Activated naive CD4-positive, alpha-beta T cell treated with anti-CD3 and anti-CD28 coated beads for 36 hours (primary cell): ENCODE measurements around the gene SEC24C. TPM values are rescaled to one million over a fixed set of nuclear protein-coding genes. Genes with fewer than 3 reads are reported as not detected.
A peak's percentile ranks its signal among the peaks of the same experiment; 100 is the strongest.

Experiments
- CTCF ChIA-PET: fragments of 350-600 bp; sonication (Branson Sonifier 250); formaldehyde crosslinking; loops from one replicate; lab custom pipeline; 2021; ENCODE audit warnings: antibody characterized with exemption; lab: Charles Lee
- DNase-seq: peaks from one replicate; pipeline ENCODE4 v3.0.0-alpha.2; 2020
- H3K27ac Mint-ChIP-seq: one replicate; pipeline ENCODE4 v1.8.0; 2021; ENCODE audit warnings: mild to moderate bottlenecking, mixed read lengths
- H3K27me3 Mint-ChIP-seq: one replicate; pipeline ENCODE4 v1.8.0; 2021; ENCODE audit warnings: low read depth, mixed read lengths
- H3K36me3 Mint-ChIP-seq: one replicate; pipeline ENCODE4 v1.8.0; 2021; ENCODE audit warnings: low read depth, mixed read lengths
- H3K4me1 Mint-ChIP-seq: one replicate; pipeline ENCODE4 v1.8.0; 2021; ENCODE audit warnings: low read depth, mixed read lengths
- H3K4me3 Mint-ChIP-seq: one replicate; pipeline ENCODE4 v1.8.0; 2021; ENCODE audit warnings: mild to moderate bottlenecking, moderate library complexity, mixed read lengths
- H3K9me3 Mint-ChIP-seq: one replicate; pipeline ENCODE4 v1.8.0; 2021; ENCODE audit warnings: mixed read lengths
- intact Hi-C: fragments of 100-400 bp; cut with micrococcal nuclease; formaldehyde crosslinking; loops from one replicate; pipeline ENCODE4 v1.15.1; 2023
- total RNA-seq, 2 experiments: library from RNA; stranded (reverse); gene quantifications; one replicate each; pipeline ENCODE4 v1.2.3, GENCODE V29; 2021

Gene SEC24C
- total RNA-seq, 2 experiments from 2014 or later: 67.0 to 68.1 TPM

DNA sequence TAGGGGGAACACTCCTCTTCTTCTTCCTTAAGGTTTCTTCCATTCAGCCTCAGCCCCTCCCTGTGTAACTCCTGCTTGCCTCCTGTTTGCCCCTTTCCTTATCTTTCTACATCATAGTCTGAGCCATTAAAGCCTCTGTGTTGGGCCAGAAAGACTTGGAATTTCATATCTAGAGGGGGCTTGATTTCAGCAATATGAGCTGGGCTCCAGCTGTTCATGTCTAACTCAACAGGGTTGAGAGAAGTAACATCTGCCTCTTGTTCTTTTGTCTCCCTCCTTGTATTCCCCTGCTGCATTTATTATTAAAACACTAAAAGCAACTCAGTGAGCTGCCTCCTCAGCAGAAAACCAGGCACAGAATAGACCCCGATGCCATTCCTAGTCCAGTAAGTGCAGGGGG is 17.6 kb downstream of the SEC24C start:
- H3K36me3 Mint-ChIP-seq: peaks cover 50% of the 10 kb centered on the region
- H3K4me3 Mint-ChIP-seq: no peak overlapping the region

DNA sequence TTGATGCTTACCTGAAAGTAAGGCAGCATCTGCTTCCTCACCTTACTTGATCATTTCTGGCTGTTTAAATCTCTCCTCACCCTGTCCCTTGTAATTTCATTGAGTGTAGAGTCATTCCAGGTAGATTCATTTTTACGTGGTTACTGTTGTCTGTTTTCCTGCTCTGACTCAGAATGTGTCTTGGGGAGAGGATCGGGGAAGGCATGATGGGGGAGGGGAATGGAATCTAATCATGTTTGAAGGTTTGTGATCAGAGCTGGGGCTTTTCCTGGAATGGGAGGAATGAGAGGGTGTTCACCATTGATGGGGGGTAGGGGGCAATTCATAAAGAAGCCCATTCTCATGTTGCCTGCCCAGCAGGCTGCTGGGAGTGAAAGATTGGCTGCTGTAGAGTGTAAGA is 18.7 kb downstream of the SEC24C start:
- Mint-ChIP-seq H3K27me3 (no peaks in the 10 kb centered on the region), H3K36me3 (peaks cover 50% of the 10 kb centered on the region), H3K27ac (peak overlapping the region; percentile 86), H3K9me3 (no peaks in the 10 kb centered on the region), H3K4me1 (peaks cover 49% of the 10 kb centered on the region), H3K4me3 (no peak overlapping the region)
- peak; percentile 38 for DNase-seq
- CTCF ChIA-PET: interaction anchor here (0.7 to 1.3 kb wide), 2 partner anchors 9 to 19 kb away, joined by 3 to 4 read pairs; partner anchors contain the start of gene CHCHD1
- intact Hi-C loops: loop anchor here (1.0 kb wide), 2 partner anchors 9 to 33 kb away; a partner anchor contains a TSS

More for the DNA sequence above, 17.6 kb downstream of the SEC24C start:
- intact Hi-C loops: no loop called here
- peak overlapping the region; percentile 86 for H3K27ac Mint-ChIP-seq
- no peaks in the 10 kb centered on the region for H3K27me3 Mint-ChIP-seq
- CTCF ChIA-PET: interaction anchor here (1.8 kb wide), 1 partner anchor 9 kb away, joined by 4 read pairs; no protein-coding TSS in a partner anchor
- H3K4me1 Mint-ChIP-seq: peaks cover 50% of the 10 kb centered on the region
- H3K9me3 Mint-ChIP-seq: no peaks in the 10 kb centered on the region
- no peak for DNase-seq

DNA sequence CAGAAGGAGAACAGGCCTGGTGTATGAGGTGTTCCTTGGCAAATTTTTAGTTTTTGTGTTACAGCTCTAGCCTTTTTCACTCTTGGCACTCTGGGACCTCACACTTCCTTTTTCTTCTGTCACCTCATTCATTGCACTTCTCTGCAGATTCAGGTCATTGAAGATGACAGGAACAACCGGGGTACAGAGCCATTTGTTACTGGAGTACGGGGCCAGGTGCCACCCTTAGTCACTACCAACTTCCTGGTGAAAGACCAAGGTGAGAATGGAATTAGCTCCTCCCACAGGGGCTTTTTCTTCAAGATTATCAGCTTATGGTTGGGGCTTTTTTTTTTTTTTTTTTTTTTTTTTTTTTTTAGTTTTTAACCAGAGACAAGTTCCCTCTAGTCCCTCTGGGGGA is 19.2 kb downstream of the SEC24C start:
- CTCF ChIA-PET: interaction anchor here (1.3 kb wide), 1 partner anchor 18 kb away, joined by 4 read pairs; the partner anchor contains the start of gene CHCHD1
- peak; percentile 66 for DNase-seq
- H3K4me1 Mint-ChIP-seq: peaks cover 46% of the 10 kb centered on the region
- H3K36me3 Mint-ChIP-seq: peaks cover 50% of the 10 kb centered on the region
- no peaks in the 10 kb centered on the region for H3K9me3 Mint-ChIP-seq
- no peak overlapping the region for H3K4me3 Mint-ChIP-seq
- intact Hi-C loops: loop anchor here (1.0 kb wide), 2 partner anchors 9 to 33 kb away; a partner anchor contains a TSS
- no peaks in the 10 kb centered on the region for H3K27me3 Mint-ChIP-seq
- H3K27ac Mint-ChIP-seq: peak overlapping the region; percentile 86

DNA sequence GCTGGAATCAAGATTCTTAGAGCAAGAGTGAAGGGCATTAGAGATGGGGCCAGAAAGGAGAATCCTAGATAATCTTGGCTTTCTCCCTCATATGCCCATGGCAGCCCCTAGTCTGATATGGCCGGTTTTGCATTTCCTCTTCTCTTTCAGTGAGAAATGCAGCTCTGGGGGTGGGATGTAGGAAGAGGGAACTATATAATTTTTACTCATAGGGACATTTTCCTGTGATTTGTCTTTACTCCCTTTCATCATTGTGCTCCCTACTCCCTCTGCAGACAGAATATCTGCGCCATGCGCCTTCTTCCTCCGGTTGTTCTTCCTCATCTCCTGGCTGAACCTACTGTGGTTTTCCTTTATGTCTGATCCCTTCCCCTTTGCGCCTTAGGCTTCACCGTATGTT is 20.9 kb downstream of the SEC24C start:
- intact Hi-C loops: no loop called here
- H3K4me1 Mint-ChIP-seq: peaks cover 39% of the 10 kb centered on the region
- peak overlapping the region; percentile 59 for H3K27ac Mint-ChIP-seq
- H3K9me3 Mint-ChIP-seq: no peaks in the 10 kb centered on the region
- peaks cover 55% of the 10 kb centered on the region for H3K36me3 Mint-ChIP-seq
- DNase-seq: no peak
- H3K27me3 Mint-ChIP-seq: no peaks in the 10 kb centered on the region
- CTCF ChIA-PET: no interaction called here
- no peak overlapping the region for H3K4me3 Mint-ChIP-seq

DNA sequence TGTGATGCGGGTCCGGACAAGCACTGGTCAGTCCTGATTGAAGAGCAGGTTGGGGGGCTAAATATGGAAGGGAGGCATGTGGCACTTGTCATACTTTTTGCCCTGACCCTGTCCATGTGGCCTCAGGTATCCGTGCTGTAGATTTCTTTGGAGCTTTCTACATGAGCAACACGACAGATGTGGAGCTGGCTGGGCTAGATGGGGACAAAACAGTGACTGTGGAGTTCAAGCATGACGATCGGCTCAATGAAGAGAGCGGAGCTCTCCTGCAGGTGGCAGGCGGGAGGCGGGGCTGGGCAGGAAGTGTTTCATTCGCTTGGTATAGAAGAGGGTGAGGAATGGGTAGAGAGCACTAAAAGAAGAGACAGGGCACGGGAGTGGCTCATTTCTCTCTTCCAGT is 24.7 kb downstream of the SEC24C start:
- Mint-ChIP-seq H3K27me3 (no peaks in the 10 kb centered on the region), H3K4me3 (no peak overlapping the region), H3K9me3 (no peaks in the 10 kb centered on the region), H3K36me3 (peaks cover 49% of the 10 kb centered on the region), H3K4me1 (peaks cover 21% of the 10 kb centered on the region), H3K27ac (peak overlapping the region; percentile 37)
- CTCF ChIA-PET: interaction anchor here (1.0 to 3.0 kb wide), 8 partner anchors 9 to 45 kb away, joined by 3 to 17 read pairs (median 4); partner anchors contain the start of gene CHCHD1
- peak; percentile 82 for DNase-seq
- intact Hi-C loops: loop anchor here (1.0 kb wide), 1 partner anchor 110 kb away; no protein-coding TSS in a partner anchor

DNA sequence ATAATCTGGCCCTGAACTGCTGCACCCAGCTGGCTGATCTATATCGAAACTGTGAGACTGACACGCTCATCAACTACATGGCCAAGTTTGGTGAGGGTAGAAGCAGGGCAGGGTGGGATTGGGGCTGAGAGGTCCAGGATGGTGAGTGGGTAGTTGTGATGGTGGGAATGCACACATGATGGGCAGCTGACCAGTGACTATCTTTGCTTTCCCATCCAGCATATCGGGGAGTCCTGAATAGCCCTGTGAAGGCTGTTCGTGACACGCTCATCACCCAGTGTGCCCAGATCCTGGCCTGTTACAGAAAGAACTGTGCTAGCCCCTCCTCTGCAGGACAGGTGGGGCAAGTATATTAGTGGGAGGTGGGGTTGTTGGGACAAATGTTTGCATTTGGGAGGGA is 25.2 kb downstream of the SEC24C start:
- Mint-ChIP-seq H3K36me3 (peaks cover 50% of the 10 kb centered on the region), H3K9me3 (no peaks in the 10 kb centered on the region), H3K4me1 (peaks cover 24% of the 10 kb centered on the region), H3K4me3 (no peak overlapping the region), H3K27ac (peak overlapping the region; percentile 37), H3K27me3 (no peaks in the 10 kb centered on the region)
- intact Hi-C loops: loop anchor here (1.0 kb wide), 1 partner anchor 110 kb away; no protein-coding TSS in a partner anchor
- DNase-seq: no peak
- CTCF ChIA-PET: interaction anchor here (0.8 to 3.0 kb wide), 6 partner anchors 9 to 110 kb away, joined by 3 to 17 read pairs (median 5); partner anchors contain the start of gene CHCHD1

DNA sequence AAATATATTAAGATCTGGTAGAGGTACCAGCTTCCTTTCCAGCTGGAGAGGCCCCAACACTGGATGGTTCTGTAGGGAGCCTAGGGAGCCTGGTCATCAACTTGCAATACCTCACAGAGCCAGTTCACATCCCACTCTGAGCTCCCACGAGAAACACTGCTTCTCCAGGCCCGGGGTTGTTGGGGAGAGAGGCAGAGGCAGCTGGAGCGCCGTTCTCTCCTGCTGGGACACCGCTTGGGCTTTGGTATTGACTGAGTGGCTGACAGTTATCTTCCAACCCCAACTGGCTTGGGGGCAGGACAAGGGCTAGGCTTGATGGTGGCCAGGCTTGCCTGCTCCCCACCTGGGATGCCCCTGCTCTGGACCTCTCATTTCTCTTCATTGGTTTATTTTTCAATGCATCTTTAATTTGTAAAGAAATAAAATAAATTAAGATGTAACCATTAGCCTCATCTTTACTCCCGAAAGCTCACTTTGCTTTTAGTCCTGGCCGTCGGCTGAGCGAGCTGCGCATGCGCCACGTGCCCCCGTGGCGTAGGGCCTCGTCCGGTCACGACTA is 27.6 kb downstream of the SEC24C start:
- H3K36me3 Mint-ChIP-seq: peaks cover 45% of the 10 kb centered on the region
- peak overlapping the region; percentile 93 for H3K27ac Mint-ChIP-seq
- no peaks in the 10 kb centered on the region for H3K27me3 Mint-ChIP-seq
- CTCF ChIA-PET: interaction anchor here (0.6 to 3.4 kb wide), 9 partner anchors 9 to 1527 kb away, joined by 3 to 9 read pairs (median 5); partner anchors contain the start of gene CHCHD1
- H3K4me1 Mint-ChIP-seq: peaks cover 38% of the 10 kb centered on the region
- intact Hi-C loops: loop anchor here (1.0 to 5.0 kb wide), 9 partner anchors 8 to 274 kb away; partner anchors contain the start of genes NDST2, PPP3CB, SEC24C and ZSWIM8
- DNase-seq: peak; percentile 75
- no peaks in the 10 kb centered on the region for H3K9me3 Mint-ChIP-seq
- peak overlapping the region; percentile 93 for H3K4me3 Mint-ChIP-seq

DNA sequence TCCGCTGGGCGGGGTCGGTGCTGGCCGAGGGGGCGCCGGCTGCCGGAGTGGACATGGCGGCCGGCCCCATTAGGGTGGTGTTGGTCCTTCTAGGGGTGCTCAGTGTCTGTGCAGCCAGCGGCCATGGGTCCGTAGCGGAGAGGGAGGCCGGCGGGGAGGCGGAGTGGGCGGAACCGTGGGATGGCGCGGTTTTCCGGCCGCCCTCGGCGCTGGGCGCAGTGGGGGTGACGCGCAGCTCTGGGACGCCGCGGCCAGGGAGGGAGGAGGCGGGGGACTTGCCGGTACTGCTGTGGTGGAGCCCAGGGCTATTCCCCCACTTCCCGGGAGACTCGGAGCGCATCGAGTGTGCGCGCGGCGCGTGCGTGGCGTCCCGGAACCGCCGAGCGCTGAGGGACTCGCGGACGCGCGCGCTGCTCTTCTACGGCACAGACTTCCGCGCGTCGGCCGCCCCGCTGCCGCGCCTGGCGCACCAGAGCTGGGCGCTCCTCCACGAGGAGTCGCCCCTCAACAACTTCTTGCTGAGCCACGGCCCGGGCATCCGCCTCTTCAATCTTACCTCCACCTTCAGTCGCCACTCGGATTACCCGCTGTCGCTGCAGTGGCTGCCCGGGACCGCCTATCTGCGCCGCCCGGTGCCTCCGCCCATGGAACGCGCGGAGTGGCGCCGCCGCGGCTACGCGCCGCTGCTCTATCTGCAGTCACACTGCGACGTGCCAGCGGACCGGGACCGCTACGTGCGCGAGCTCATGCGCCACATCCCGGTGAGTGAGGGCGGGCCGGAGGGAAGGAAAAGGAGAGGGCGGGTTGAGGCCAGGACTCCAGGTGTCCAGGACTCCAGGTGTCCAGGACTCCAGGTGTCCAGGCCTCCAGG is 28.3 kb downstream of the SEC24C start:
- Mint-ChIP-seq H3K27ac (peak overlapping the region; percentile 93), H3K27me3 (no peaks in the 10 kb centered on the region), H3K36me3 (peaks cover 50% of the 10 kb centered on the region), H3K9me3 (no peaks in the 10 kb centered on the region), H3K4me3 (peak overlapping the region; percentile 93), H3K4me1 (peaks cover 44% of the 10 kb centered on the region)
- DNase-seq: peak; percentile 81
- CTCF ChIA-PET: interaction anchor here (0.6 to 3.4 kb wide), 6 partner anchors 9 to 1527 kb away, joined by 3 to 9 read pairs (median 6); partner anchors contain the start of gene CHCHD1
- intact Hi-C loops: loop anchor here (1.0 to 5.0 kb wide), 9 partner anchors 9 to 275 kb away; partner anchors contain the start of genes NDST2, PPP3CB, SEC24C and ZSWIM8

DNA sequence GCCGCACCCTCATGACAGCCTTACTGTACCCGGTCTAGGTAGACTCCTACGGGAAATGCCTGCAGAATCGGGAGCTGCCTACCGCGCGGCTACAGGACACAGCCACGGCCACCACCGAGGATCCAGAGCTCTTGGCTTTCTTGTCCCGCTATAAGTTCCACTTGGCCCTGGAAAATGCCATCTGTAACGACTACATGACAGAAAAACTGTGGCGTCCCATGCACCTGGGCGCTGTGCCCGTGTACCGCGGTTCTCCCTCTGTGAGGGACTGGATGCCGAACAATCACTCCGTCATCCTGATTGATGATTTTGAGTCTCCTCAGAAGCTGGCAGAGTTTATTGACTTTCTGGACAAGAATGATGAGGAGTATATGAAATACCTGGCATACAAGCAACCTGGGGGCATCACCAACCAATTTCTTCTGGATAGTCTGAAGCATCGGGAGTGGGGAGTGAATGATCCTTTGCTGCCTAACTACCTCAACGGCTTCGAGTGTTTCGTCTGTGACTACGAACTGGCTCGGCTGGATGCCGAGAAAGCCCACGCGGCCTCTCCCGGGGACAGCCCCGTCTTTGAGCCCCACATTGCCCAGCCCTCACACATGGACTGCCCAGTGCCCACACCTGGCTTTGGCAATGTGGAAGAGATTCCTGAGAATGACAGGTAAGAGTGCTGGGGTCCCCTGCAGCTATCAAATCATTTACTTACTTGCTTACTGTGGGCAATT is 29.1 kb downstream of the SEC24C start:
- peak; percentile 25 for DNase-seq
- Mint-ChIP-seq H3K9me3 (no peaks in the 10 kb centered on the region), H3K4me3 (peak overlapping the region; percentile 93), H3K36me3 (peaks cover 48% of the 10 kb centered on the region), H3K27me3 (no peaks in the 10 kb centered on the region), H3K4me1 (peaks cover 39% of the 10 kb centered on the region), H3K27ac (peak overlapping the region; percentile 93)
- CTCF ChIA-PET: interaction anchor here (0.6 to 3.4 kb wide), 6 partner anchors 8 to 167 kb away, joined by 3 to 9 read pairs (median 6); partner anchors contain the start of gene CHCHD1
- intact Hi-C loops: loop anchor here (2.0 to 5.0 kb wide), 4 partner anchors 29 to 276 kb away; partner anchors contain the start of genes PPP3CB and SEC24C

DNA sequence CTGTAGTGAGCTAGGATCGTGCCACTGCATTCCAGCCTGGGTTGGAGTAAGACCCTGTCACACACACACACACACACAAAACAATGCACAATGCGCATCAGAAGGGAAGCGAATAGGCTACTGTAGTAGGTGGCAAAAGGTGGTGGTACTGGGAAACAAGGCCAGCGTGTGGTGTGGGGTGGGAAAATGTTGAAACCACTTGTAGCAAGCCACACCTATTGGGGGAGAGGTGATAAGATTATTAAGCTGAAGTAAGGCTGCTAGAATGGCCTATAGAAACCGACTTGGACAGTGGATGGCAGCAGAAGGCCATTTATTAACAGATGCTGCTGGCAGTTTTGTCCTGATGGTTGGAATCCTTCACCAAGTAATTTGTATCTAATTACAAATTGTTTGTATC is 30.5 kb downstream of the SEC24C start:
- CTCF ChIA-PET: interaction anchor here (1.2 to 3.4 kb wide), 2 partner anchors 12 to 166 kb away, joined by 4 to 9 read pairs; no protein-coding TSS in a partner anchor
- Mint-ChIP-seq H3K4me1 (peaks cover 31% of the 10 kb centered on the region), H3K4me3 (peak overlapping the region; percentile 93), H3K9me3 (no peaks in the 10 kb centered on the region), H3K27me3 (no peaks in the 10 kb centered on the region), H3K36me3 (peaks cover 41% of the 10 kb centered on the region), H3K27ac (no peak overlapping the region)
- DNase-seq: no peak
- intact Hi-C loops: loop anchor here (5.0 kb wide), 3 partner anchors 147 to 277 kb away; partner anchors contain the start of gene PPP3CB

DNA sequence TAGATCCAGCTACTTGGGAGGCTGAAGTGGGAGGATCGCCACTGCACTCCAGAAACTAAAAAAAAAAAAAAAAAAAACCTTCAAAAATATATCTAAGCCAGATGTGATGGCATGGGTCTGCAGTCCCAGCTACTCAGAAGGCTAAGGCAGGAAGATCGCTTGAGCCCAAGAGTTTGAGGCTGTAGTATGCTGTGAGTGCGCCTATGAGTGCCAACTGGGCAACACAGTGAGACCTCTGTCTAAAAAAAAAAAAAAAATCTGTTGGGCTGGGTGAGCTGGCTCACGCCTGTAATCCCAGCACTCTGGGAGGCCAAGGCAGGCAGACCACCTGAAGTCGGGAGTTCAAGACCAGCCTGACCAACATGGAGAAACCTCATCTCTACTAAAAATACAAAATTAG is 34.8 kb downstream of the SEC24C start:
- Mint-ChIP-seq H3K9me3 (no peaks in the 10 kb centered on the region), H3K27me3 (no peaks in the 10 kb centered on the region), H3K4me3 (no peak overlapping the region), H3K27ac (no peak overlapping the region), H3K4me1 (peaks cover 54% of the 10 kb centered on the region), H3K36me3 (peaks cover 26% of the 10 kb centered on the region)
- no peak for DNase-seq
- CTCF ChIA-PET: no interaction called here
- intact Hi-C loops: no loop called here
